HG03196 (cell line): Measurements from ENCODE around the gene PTPRN2.
"Not testable (repeated sequence)": the region's sequence is repeated elsewhere in the genome, so short reads cannot be mapped to it uniquely, and the experiment has no call there.

ENCODE experiments used
- ATAC-seq: cut with Tn5 transposase; IDR thresholded peaks from one replicate; pipeline ENCODE4 v1.9.1; 2021; ENCODE audit not compliant: unreplicated experiment

PTPRN2 gene

DNA sequence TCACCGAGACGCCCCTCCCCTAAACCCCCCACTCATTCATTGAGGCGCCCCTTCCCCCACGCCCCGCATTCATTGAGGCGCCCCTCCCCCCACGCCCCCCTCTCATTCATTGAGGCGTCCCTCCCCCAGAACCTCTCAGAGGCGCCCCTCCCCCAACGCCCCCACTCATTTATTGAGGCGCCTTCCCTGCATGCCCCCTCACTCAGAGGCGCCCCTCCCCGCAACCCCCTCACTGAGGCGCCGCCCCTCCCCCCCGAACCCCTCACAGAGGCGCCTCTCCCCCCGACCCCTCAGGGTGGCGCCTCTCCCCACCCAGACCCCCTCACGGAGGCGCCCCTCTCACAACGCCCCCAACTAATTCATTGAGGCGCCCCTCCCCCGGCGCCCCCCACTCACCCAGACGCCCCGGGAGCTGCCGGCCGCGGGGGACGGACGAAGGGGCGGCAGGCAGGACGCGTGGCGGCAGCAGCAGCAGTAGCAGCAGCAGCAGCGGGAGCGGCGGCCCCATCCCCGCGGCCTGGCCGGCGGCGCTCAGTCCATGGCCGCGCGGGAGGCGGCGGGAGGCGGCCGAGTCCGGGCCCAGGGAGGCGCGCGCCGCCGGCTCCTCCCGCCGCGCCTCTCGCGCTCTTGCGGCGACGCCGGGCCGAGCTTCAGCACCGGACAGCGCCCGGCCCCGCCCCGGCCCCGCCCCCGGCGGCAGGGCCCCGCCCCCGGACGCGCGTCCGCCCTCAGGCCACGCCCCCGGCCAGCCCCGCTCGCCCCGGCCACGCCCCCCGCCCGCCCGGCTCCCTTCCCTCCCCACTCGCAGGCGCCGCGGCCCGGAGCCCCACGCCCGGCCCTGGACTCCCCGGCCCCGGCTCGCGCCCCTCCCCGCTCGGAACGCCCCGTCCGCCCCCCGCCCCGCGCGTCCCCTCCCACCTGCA is at the start of gene PTPRN2:
TSS of gene PTPRN2 (minus strand) at position 662 of the 923 bp plus-strand sequence.
- no peak for ATAC-seq

DNA sequence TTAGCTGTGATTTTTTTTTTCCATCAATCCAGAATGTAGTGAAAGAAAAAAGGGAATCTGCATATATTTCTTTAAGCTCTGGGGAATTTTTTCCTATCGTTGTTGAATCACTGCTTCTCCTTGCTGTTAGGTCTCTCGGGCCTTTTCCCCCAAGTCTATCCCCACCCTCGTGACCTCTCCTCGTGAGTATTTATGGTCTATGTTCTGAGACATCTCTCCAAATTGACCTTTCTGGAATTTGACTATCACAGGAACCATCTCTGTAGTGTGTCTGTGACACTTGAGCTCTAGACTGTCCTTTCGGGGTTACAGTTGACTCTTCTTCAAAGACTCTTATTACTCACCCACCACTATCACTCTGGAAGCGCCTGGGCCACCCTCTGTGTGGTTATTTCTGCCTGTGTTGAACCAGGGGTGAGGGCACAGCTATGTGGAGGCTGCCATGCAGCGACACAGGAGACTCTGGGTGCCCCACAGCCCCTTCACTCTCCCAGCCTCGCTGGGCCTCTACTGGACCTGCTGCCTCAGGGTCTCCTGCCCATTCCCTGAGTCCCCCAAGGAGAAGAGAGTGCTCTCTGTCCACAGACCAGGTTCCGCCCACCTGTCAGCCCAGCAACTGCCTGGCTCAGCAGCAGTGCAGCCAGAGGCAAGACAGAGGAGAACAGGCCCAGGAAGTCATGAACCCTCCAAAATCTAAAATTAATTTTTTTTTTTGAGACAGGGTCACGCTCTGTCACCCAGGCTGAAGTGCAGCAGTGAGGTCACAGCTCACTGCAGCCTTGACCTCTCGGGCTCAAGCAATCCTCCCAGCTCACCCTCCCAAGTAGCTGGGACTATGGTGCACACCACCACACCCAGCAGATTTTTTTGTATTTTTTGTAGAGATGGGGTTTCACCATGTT is 45.7 kb upstream of the PTPRN2 start:
- no peak for ATAC-seq

DNA sequence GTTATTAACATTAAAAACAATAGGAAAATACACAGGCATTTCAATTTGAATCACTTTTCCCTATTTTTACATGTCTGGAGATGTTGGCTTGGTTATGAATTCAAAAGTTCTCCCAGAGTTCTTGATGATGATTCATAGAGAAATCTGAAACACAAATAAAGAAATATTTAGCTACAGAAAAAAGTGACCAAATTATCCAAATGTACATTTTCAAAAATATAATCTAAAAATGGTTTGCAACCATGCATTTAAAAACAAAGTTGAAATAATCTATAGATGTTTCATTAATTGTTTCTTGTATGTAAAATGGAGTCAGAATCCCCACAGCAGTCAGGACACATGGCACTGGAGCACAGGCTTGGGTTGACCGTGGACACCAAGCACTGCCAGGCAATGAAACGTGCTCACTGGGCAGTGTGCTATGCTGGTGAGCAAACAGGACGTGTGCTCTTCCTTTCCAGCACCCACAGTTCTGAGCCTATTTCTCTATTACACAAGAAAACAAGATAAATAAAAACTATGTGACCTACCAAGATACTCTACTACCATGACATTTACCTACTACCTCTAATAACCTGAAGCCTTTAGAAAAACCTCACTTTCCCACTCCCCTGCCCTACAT is 44.1 kb upstream of the PTPRN2 start:
- no peak for ATAC-seq

DNA sequence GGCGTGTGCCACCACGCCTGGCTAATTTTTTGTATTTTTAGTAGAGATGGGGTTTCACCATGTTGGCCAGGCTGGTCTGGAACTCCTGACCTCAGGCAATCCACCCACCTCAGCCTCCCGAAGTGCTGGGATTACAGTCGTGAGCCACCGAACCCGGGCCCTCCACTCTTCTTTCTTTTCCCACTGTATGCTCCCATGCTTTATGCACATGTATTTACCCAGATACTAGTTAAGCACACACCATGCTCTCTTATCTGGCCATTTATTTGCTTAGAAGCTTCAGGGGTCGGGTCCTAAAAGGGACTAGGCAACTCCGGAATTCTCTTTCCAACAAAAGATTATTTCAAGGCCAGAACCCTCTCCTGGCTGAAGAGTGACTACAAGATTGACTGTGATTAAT is 38.7 kb upstream of the PTPRN2 start:
- ATAC-seq, result not testable (repeated sequence)

DNA sequence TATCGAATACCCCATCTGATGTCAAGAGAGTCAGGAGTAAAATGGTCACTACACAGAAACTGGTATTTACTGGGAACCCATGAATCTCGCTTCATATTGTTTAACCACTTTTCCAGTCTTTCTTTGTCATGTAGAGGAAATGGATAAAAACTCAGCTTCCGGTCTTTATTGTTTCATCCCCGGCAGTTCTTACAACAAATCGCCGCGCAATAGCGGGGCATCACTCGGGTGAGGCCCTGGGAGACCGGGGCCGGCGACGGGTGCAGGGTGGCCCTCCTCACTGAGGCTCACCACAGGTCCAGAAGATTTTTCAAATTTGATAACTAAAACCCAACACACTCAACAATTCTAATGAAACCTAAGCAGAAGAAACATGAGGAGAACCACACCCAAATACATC is 35.6 kb upstream of the PTPRN2 start:
- no peak for ATAC-seq

DNA sequence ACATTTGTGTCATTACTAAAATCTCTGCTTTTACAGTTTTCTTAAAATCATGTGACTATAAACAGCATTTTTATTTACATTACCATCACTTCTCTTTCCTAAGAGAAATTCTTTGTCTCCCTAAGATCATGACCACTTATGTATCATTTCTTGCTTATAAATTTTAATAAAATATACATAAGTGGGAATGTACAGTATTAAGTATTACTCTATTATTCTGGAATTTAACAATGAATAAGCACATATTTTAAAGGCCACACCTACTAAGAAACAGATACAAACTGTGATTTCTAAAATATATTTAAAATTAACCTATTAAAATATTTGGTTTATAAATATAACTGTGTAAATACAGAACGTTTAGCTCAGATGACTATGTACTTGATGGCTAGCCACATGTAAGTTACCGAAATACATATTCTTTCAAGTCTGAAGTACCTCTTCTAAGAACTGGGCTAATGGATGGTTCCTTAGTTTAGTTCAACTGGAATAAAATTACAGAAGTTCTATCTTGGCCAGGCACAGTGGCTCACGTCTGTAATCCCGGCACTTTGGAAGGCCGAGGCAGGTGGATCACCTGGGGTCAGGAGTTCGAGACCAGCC is 33.3 kb upstream of the PTPRN2 start:
- ATAC-seq, result no peak

DNA sequence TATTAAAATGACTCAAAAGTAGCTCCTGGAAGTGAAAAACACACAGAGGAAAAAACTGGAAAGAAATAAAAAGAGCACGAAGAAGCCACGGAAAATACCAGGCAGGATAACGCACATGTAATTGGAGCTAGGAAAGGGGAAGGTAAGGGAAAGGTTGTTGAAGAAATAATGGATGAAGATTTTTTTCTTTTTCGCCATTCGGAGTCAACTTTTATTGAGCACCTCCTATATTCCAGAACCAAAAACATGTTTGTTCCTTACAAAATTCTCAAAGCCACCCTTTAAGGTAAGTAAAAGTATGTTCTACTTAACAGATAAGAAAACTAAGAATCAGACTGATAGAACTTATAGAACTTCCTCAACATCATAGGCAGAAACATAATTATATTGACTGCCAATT is 32.8 kb upstream of the PTPRN2 start:
- ATAC-seq, result no peak

DNA sequence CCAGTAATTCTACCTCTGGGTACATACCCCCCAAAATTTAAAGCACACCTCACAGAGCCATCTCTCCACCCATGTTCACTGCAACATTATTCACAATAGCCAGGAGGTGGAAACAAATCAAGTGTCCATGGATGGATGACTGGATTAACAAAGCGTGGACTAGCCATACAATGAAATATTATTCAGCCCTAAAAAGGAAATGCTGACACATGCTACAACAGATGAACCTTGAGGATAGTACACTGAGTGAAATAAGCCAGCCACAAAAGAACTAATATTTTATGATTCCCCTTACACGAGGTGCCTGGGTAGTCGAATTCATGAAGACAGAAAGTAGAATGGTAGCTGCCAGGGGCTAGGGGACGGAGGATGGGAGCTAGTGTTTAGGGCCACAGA is 31.1 kb upstream of the PTPRN2 start:
- ATAC-seq, result no peak

DNA sequence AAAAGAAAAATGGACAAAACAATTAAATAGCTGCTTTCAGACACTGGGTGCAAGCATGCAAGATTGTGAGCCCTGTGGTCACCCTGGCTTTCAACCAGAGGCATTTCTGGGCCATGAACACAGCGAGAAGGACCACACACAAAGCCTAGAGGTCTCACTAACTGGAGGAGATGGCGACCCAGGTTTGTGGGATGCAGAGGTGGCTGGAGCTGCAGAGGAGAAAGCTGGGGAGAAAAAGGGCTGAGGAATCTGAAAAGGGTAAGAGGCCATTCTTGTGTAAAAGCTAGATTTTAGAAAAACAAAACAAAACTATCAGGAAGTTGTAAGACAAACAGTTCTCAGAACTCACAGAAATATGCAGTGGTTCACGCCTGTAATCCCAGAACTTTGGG is 30.1 kb upstream of the PTPRN2 start:
- no peak for ATAC-seq

DNA sequence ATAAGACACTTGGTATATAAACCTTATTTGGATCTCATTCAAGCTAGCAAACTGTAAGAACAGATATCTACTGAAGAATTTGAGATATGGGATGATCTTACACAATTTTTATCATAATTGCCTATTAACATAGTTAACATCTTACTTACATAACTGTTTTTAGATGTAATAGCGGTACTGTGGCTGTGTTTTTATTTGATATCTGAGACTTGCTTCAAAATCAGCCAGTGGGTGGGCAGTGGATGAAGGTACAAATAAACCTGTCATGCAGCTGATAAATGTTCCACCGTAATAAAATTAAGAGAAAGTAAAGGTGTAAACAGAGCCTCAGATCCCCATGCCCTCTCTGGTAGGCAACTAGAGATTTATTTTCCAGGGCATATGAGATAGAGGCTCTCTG is 28.4 kb upstream of the PTPRN2 start:
- no peak for ATAC-seq

DNA sequence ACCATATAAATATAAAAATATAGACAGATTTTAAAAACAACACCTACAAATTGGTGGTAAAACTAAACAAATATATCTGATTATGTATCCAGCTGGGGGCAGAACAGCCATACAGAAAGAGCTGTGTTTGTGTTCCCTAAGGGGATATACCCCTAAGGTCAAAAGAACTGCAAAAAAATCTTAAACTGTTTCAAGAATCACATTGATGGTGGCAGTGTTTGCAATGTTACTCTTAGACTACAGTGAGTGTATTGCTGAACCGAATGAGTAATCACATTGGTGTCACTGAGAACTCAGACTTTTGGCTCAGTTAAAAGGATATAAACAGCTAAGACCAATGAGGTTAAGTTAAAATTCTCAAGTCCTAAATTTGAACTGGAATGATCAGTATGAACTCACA is 27.1 kb upstream of the PTPRN2 start:
- ATAC-seq, result no peak

DNA sequence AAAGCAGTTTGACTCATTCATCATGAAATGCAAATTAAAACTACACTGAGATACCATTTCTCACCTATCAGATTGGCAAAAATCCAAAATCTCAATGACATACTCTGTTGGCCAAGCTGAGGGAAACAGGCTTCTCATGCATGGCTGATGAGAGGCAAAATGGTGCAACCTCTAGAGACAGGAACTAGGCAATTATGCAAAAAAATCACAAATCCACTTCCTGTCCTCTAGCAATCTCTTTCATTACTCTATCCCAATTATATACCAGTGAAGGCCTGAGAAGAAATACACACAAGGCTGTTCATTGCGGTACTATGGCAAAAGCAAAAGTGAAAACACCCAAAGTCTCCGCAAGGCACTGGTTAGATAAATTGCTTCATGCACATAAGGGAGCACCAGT is 25.9 kb upstream of the PTPRN2 start:
- ATAC-seq, result peak; percentile 87

DNA sequence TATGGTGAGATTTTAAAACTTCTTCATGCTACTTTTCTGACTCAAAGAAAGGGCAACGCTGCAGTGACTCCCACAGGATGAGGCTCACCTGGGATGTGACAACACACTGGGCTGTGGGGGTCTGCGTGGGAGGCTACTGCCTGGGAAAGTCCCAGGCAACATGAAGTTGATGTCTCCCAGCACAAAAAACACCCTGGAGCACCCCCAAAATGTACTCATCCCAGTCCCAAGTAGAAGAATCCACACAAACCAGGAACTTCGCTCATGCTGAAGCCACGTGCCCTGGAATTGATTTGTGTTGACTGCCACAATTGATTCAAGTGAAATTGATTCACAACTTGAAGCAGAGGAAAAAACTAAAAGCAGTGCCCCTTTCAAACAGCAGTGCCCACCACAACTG is 24.9 kb upstream of the PTPRN2 start:
- no peak for ATAC-seq

DNA sequence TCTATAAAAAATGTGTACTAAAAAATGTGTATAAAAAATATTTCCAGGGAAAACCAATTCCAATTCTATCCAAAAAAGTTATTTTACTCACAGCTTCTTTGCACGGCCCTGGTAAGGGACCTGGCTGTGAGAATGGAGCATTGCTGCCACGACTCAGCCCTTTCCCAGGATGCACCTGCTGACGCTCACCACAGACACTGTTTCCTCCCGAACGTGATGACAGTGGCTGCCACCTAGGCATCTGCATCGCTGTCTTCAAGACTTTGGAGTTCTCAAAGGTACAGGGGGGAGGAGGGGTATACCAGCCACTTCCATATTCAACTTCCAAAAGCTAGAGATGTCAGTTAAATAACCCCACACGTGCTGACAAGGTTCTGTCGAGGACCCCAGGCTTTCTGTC is 23.9 kb upstream of the PTPRN2 start:
- ATAC-seq, result no peak

DNA sequence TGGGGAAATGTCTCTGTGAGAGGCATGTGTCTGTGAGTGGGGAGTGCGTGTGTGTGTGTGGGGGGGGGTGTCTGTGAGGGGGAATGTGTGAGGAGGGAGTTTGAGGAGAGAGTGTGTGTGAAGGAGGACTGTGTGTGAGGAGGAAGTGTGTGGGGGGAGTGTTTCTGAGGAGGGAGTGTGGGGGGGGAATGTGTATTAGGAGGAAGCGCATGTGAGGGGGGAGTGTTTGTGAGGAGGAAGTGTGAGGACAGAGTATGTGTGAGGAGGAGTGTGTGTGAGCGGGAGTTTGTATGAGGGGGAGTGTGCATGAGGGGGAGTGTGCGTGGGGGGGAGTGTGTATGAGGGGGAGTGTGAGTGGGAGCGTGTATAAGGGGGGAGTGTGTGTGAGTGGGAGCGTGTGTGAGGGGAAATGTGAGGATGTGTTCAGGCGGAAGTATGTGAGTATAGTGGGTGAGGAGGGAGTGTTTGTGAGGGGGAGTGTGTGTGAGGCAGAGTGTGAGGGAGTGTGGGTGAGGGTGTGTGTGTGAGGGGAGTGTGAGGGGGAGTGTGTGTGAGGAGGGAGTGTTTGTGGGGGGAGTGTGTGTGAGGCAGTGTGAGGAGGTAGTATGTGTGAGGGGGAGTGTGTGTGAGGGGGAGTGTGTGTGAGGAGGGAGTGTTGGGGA is 21.8 kb upstream of the PTPRN2 start:
- no peak for ATAC-seq

DNA sequence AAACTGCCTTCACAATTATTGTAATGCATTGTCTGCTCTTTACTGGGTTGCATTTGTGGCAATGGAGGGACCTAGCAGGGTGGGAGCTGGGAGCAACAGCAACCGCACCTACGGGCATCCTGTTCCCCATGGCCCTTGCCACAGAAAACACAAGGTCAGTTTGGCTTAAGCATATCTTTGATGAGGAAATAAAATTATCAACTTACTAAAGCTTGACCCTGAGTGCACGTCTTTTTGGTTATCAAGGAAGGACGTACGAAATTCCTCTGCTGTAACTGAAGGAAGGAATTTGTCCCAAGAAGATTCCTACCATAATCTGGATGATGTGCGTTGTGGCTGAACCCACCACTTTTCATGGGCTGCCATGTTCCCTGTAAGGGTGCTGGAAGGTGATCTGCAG is 19.9 kb upstream of the PTPRN2 start:
- no peak for ATAC-seq

DNA sequence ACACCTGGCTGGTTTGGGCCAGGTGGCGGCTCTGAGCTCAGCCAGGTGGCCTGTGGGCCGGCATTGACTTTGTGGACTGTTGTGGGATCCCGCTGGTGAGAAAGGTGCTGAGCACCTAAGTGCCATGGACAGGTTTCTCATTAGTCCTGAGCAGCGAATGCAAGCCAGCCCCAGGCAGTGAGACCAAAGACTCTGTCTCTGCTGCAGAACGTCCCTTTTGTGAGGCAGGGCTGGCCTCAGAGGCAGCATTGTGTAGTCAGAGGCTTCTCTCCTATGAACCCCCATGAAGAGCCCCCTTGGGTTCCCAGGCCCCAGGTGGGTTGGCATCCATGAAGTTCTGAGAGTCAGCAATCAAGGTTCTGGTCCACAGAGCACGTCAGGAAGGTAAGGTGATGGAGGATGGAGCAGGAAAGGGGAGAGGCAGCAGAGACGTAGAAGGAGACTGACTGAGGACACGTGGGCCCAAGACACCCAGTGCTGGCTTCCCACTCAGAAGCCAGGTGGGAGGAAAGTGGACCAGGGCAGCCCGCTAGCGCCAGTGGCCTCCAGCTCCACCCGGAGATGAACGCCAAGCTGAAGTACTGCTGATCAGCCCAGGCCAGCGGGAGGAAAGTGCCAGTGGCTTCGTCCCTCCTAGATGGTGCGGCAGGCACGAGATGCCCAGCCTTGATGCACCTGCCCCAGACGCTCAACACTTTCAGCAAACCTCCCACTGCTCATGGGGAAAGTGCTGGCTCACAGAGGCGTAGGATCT is 19.2 kb upstream of the PTPRN2 start:
- no peak for ATAC-seq

DNA sequence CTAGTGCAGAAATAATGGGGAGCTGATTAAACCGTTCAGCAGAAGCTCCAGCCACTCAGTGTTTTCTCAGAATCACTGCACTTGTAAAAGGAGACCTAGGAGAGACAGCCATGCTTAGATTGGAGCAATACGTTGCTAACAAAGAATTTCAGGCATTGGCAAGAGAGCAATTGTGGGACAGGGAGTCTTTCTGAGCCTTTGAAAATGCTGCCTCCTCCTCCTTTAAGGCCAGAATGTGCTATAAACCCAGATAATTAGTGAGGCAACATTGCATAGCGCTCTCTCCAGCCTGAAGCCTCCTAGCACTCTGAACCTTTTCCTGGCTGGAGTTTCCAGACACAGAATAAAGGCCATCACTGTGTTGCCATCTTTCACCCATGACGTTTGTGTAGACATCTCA is 18.5 kb upstream of the PTPRN2 start:
- no peak for ATAC-seq

DNA sequence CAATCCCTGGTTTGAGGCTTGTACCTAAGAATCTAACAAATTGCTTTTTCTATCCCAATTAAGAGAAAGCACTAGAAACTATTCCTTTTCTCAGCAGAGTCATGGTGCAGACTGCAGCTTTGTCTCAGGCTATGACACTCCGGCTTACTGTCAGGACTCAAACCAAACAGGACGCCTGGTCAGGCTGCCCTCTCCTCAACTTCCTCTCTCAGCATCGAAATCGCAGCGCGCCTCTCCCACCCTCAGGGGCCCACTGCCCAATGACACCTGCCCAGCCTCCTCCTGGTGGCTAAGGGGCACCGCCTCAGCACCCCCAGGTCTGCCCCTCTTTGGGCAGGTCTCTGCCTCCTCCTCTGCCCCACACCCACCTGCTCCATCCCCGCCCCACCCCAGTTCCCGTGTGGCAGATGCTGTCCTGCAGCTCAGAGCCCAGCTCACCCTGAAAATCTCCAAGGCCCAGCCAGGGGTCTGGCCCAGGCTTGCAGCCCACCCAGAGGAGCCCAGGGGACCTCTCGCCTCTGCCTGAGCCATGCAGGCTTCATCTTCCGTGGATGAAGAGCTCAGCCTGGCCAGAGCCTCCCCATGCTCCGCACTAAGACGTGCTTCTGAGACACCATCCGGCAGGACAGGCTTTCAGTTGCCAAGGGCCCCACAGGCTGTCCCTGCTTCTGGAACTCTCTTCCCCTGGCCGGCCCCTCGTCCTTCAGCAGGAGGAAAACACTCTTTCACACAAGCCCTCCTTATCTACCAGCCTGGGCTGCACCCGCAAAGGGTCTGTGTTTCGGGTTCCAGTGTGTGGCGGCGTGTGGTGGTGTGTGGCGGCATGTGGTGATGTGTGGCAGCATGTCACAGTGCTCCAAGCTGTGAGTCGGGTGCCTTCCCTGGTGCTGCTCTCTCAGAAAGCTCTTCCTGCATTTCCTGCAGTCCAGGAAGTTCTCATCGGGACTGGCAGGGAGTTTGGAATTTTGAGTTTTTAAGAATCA is 16.4 kb upstream of the PTPRN2 start:
- no peak for ATAC-seq
